ENCODE results near the gene CDH22.

DNA sequence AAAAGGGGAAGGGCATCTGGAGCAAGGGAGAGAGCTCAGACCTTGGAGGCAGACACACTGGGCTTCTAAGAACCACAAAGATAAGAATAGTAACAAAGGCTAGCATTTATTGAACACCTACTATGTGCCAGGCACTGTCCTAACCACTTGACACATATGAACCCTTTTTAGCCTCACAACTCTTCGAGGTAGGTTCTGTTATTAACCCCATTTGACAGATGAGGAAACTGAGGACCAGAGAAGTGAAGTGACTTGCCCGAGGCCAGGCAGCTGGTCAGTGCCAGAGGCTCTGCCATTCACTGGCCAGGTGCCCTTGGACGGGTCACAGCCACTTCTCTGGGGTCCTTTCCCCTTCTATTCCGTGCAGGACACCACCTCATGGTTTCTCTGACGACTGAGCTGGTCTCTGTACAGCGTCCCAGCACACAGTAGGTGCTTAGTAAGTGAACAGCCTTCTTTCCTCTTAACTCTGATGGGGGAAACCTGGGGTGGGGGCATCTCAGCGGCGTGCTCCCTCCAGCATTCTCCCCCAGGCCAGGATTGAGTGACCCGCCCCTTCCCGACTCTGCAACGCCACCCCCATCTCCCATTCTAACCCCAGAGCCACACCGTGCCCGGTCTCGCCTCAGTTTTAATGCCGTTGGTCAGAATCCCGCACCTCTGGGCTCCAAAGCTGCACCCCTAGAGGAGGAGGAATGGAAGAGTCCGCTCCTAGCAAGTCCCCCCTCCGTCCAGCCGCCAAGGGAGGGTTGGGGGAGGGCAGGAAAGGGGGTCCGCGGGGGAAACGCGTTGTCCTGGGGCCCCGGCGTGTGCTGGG, 134.4 kb downstream of the CDH22 start:
- TF ChIP-seq NFYB (IDR thresholded peaks at IDR 0.05; ENCODE audit: insufficient read depth, low read depth, low read length) (no peak), NRF1 (conservative IDR thresholded peaks at IDR 0.05; ENCODE audit: low read depth, low read length) (no peak), USF2 (IDR thresholded peaks at IDR 0.05; ENCODE audit: borderline replicate concordance, low read depth, low read length) (no peak), DPF2 (IDR thresholded peaks at IDR 0.05) (no peak), IRF4 (IDR thresholded peaks at IDR 0.05; ENCODE audit: low read depth, low read length) (no peak), CEBPZ (IDR thresholded peaks at IDR 0.05; ENCODE audit: low read depth, low read length) (no peak), POLR2AphosphoS5 (IDR thresholded peaks at IDR 0.05; ENCODE audit: low read length) (no peak), NFXL1 (IDR thresholded peaks at IDR 0.05; ENCODE audit: borderline replicate concordance) (no peak), SIN3A (IDR thresholded peaks at IDR 0.05; ENCODE audit: low read depth, low read length) (no peak), RAD21 (IDR thresholded peaks at IDR 0.05; ENCODE audit: insufficient read depth, low read depth, low read length) (no peak), POLR2A (IDR thresholded peaks at IDR 0.05; ENCODE audit: low read depth, low read length) (no peak)
- TF ChIP-seq, protein P1, sequence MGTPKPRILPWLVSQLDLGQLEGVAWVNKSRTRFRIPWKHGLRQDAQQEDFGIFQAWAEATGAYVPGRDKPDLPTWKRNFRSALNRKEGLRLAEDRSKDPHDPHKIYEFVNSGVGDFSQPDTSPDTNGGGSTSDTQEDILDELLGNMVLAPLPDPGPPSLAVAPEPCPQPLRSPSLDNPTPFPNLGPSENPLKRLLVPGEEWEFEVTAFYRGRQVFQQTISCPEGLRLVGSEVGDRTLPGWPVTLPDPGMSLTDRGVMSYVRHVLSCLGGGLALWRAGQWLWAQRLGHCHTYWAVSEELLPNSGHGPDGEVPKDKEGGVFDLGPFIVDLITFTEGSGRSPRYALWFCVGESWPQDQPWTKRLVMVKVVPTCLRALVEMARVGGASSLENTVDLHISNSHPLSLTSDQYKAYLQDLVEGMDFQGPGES (IDR thresholded peaks at IDR 0.05), result no peak
- TF ChIP-seq, protein P2, sequence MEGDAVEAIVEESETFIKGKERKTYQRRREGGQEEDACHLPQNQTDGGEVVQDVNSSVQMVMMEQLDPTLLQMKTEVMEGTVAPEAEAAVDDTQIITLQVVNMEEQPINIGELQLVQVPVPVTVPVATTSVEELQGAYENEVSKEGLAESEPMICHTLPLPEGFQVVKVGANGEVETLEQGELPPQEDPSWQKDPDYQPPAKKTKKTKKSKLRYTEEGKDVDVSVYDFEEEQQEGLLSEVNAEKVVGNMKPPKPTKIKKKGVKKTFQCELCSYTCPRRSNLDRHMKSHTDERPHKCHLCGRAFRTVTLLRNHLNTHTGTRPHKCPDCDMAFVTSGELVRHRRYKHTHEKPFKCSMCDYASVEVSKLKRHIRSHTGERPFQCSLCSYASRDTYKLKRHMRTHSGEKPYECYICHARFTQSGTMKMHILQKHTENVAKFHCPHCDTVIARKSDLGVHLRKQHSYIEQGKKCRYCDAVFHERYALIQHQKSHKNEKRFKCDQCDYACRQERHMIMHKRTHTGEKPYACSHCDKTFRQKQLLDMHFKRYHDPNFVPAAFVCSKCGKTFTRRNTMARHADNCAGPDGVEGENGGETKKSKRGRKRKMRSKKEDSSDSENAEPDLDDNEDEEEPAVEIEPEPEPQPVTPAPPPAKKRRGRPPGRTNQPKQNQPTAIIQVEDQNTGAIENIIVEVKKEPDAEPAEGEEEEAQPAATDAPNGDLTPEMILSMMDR (IDR thresholded peaks at IDR 0.05 in 2 of 3, conservative IDR thresholded peaks at IDR 0.05 in 1 of 3; ENCODE audit: control insufficient read depth in 2 of 3, extremely low read depth in 1 of 3, insufficient read depth in 1 of 3, low read depth in 3 of 3, low read length in 3 of 3), result no peak
- TF ChIP-seq, protein P3, sequence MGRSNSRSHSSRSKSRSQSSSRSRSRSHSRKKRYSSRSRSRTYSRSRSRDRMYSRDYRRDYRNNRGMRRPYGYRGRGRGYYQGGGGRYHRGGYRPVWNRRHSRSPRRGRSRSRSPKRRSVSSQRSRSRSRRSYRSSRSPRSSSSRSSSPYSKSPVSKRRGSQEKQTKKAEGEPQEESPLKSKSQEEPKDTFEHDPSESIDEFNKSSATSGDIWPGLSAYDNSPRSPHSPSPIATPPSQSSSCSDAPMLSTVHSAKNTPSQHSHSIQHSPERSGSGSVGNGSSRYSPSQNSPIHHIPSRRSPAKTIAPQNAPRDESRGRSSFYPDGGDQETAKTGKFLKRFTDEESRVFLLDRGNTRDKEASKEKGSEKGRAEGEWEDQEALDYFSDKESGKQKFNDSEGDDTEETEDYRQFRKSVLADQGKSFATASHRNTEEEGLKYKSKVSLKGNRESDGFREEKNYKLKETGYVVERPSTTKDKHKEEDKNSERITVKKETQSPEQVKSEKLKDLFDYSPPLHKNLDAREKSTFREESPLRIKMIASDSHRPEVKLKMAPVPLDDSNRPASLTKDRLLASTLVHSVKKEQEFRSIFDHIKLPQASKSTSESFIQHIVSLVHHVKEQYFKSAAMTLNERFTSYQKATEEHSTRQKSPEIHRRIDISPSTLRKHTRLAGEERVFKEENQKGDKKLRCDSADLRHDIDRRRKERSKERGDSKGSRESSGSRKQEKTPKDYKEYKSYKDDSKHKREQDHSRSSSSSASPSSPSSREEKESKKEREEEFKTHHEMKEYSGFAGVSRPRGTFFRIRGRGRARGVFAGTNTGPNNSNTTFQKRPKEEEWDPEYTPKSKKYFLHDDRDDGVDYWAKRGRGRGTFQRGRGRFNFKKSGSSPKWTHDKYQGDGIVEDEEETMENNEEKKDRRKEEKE (IDR thresholded peaks at IDR 0.05), result no peak

Measured in GM12878 (cell line).